AG04450 (cell line): Measurements from ENCODE around the gene AMOTL2. TPM values are rescaled to one million over a fixed set of nuclear protein-coding genes. Genes with fewer than 3 reads are reported as not detected.

ENCODE experiments used
- CTCF ChIA-PET: fragments of 300-600, 350-600 bp; formaldehyde crosslinking; extraction: SDS; loops from one replicate; lab custom pipeline; 2022; ENCODE audit warnings: antibody characterized with exemption, inconsistent platforms; lab: Charles Lee
- POLR2A ChIA-PET: fragments of 350-600 bp; formaldehyde crosslinking; extraction: SDS; loops from one replicate; lab custom pipeline; 2021; ENCODE audit warnings: antibody characterized with exemption, inconsistent platforms; lab: Yijun Ruan, JAX
- DNase-seq: peaks from one replicate; pipeline ENCODE4 v3.0.0-alpha.2; 2011; ENCODE audit warnings: low read depth, low spot score
- H3K27ac ChIP-seq: one replicate; pipeline ENCODE4 v1.5.1; 2012; ENCODE audit warnings: low read depth, low read length, control low read depth
- H3K27me3 ChIP-seq: one replicate; pipeline ENCODE4 v1.6.0; 2012; ENCODE audit warnings: low read length; ENCODE audit not compliant: control insufficient read depth, insufficient read depth
- H3K4me3 ChIP-seq: 2 replicates; pipeline ENCODE4 v1.5.1; 2011; ENCODE audit warnings: mild to moderate bottlenecking, low read depth, low read length, control low read depth
- H3K9me3 ChIP-seq: 2 replicates; pipeline ENCODE4 v1.5.1; 2012; ENCODE audit warnings: low read length; ENCODE audit not compliant: control insufficient read depth, insufficient read depth
- CTCF ChIP-seq: IDR thresholded peaks from 2 replicates; pipeline ENCODE4 v1.5.1; 2011; ENCODE audit warnings: low read depth, low read length, control low read depth, inconsistent platforms
- polyA plus RNA-seq: library from polyadenylated mRNA; depleted of rRNA; stranded (reverse); fragments of >200 nt; gene quantifications from 2 replicates; pipeline ENCODE4 v1.2.3, GENCODE V29; 2011

AMOTL2 gene
- polyA plus RNA-seq, 1 experiment: 74.5 TPM

GRCh38 chr3:134354612-134355251 lies 19.5 kb downstream of the AMOTL2 start:
- ChIA-PET CTCF (interaction anchor here (1.2 to 6.9 kb wide), 3 partner anchors 33 to 119 kb away, joined by 4 to 55 read pairs (median 8); no protein-coding TSS in a partner anchor), POLR2A (interaction anchor here (1.1 to 6.3 kb wide), 9 partner anchors 11 to 122 kb away, joined by 3 to 53 read pairs (median 7); partner anchors contain the start of gene AMOTL2)
- Histone ChIP-seq H3K4me3 (no peak overlapping the region), H3K27me3 (no peaks in the 10 kb centered on the region), H3K9me3 (no peaks in the 10 kb centered on the region; the same call in 1 of the 2 replicates), H3K27ac (peak overlapping the region; percentile 57)
- TF ChIP-seq CTCF: no peak
- DNase-seq: no peak

GRCh38 chr3:134353831-134354611 lies 20.2 kb downstream of the AMOTL2 start:
- no peaks in the 10 kb centered on the region; the same call in 1 of the 2 replicates for H3K9me3 ChIP-seq
- TF ChIP-seq CTCF: no peak
- peak overlapping the region; percentile 57 for H3K27ac ChIP-seq
- ChIA-PET CTCF (interaction anchor here (1.5 to 6.9 kb wide), 2 partner anchors 43 to 120 kb away, joined by 8 to 55 read pairs; no protein-coding TSS in a partner anchor), POLR2A (interaction anchor here (0.8 to 6.3 kb wide), 13 partner anchors 12 to 123 kb away, joined by 3 to 46 read pairs (median 5); no protein-coding TSS in a partner anchor)
- no peak overlapping the region for H3K4me3 ChIP-seq
- no peak for DNase-seq
- no peaks in the 10 kb centered on the region for H3K27me3 ChIP-seq

GRCh38 chr3:134353171-134353825 lies 20.9 kb downstream of the AMOTL2 start:
- no peak overlapping the region for H3K4me3 ChIP-seq
- ChIA-PET POLR2A (interaction anchor here (0.8 to 6.3 kb wide), 11 partner anchors 12 to 124 kb away, joined by 3 to 43 read pairs (median 5); no protein-coding TSS in a partner anchor), CTCF (interaction anchor here (6.9 kb wide), 1 partner anchor 42 kb away, joined by 55 read pairs; no protein-coding TSS in a partner anchor)
- no peak overlapping the region for H3K27ac ChIP-seq
- no peak for DNase-seq
- TF ChIP-seq CTCF: no peak
- H3K27me3 ChIP-seq: no peaks in the 10 kb centered on the region
- H3K9me3 ChIP-seq: no peaks in the 10 kb centered on the region

GRCh38 chr3:134352031-134352671 lies 22.1 kb downstream of the AMOTL2 start:
- Histone ChIP-seq H3K27ac (peak overlapping the region; percentile 31), H3K27me3 (no peaks in the 10 kb centered on the region), H3K4me3 (no peak overlapping the region), H3K9me3 (peaks cover 3% of the 10 kb centered on the region; the same call in 1 of the 2 replicates)
- TF ChIP-seq CTCF: no peak
- CTCF ChIA-PET: interaction anchor here (1.5 to 1.8 kb wide), 2 partner anchors 43 to 139 kb away, joined by 3 to 4 read pairs; no protein-coding TSS in a partner anchor
- POLR2A ChIA-PET: interaction anchor here (0.9 to 6.3 kb wide), 5 partner anchors 13 to 37 kb away, joined by 3 to 43 read pairs (median 5); no protein-coding TSS in a partner anchor
- DNase-seq: no peak
